Astrocyte (in vitro differentiated cells and primary cell): ENCODE results near the gene OCA2. TPM values are rescaled to one million over a fixed set of nuclear protein-coding genes. Genes with fewer than 3 reads are reported as not detected.

Experiments
- DNase-seq: peaks from one replicate; pipeline ENCODE4 v3.0.0-alpha.2; 2010; ENCODE audit warnings: low read depth
- FAIRE-seq: peaks from 2 replicates; lab custom pipeline; 2011; peaks lifted over from hg19 to GRCh38; lab: Jason Lieb, UNC
- H2AFZ ChIP-seq: 2 replicates; pipeline ENCODE4 v1.6.0; 2012; ENCODE audit warnings: low read depth, low read length, inconsistent platforms
- H3K27ac ChIP-seq: 2 replicates; pipeline ENCODE4 v1.5.1; 2011; ENCODE audit warnings: low read depth, low read length, inconsistent platforms
- H3K27me3 ChIP-seq: 2 replicates; pipeline ENCODE4 v1.6.0; 2011; ENCODE audit warnings: low read length, inconsistent platforms; ENCODE audit not compliant: insufficient read depth
- H3K36me3 ChIP-seq: 2 replicates; pipeline ENCODE4 v1.5.1; 2011; ENCODE audit warnings: low read length, inconsistent platforms; ENCODE audit not compliant: insufficient read depth
- H3K4me1 ChIP-seq: 2 replicates; pipeline ENCODE4 v1.5.1; 2011; ENCODE audit warnings: low read length, inconsistent platforms; ENCODE audit not compliant: insufficient read depth
- H3K4me2 ChIP-seq: 2 replicates; pipeline ENCODE4 v1.6.0; 2012; ENCODE audit warnings: low read length, inconsistent platforms
- H3K4me3 ChIP-seq: 2 replicates; pipeline ENCODE4 v1.5.1; 2011; ENCODE audit warnings: low read depth, mild to moderate bottlenecking, low read length, inconsistent platforms; ENCODE audit not compliant: insufficient read depth
- H3K79me2 ChIP-seq: 2 replicates; pipeline ENCODE4 v1.6.0; 2012; ENCODE audit warnings: mild to moderate bottlenecking, low read length, inconsistent platforms; ENCODE audit not compliant: insufficient read depth
- H3K9ac ChIP-seq: 2 replicates; pipeline ENCODE4 v1.6.0; 2012; ENCODE audit warnings: mild to moderate bottlenecking, low read length, inconsistent platforms
- H3K9me3 ChIP-seq: 2 replicates; pipeline ENCODE4 v1.5.1; 2012; ENCODE audit warnings: low read depth, mild to moderate bottlenecking, low read length, inconsistent platforms; ENCODE audit not compliant: insufficient read depth
- H4K20me1 ChIP-seq: 2 replicates; pipeline ENCODE4 v1.6.0; 2012; ENCODE audit warnings: low read length, inconsistent platforms; ENCODE audit not compliant: insufficient read depth
- H3K27ac Mint-ChIP-seq: one replicate; pipeline ENCODE4 v1.8.0; 2021; ENCODE audit warnings: mild to moderate bottlenecking, mixed read lengths; ENCODE audit not compliant: unreplicated experiment
- H3K27me3 Mint-ChIP-seq: one replicate; pipeline ENCODE4 v1.8.0; 2021; ENCODE audit warnings: low read depth, mixed read lengths; ENCODE audit not compliant: unreplicated experiment
- H3K36me3 Mint-ChIP-seq: one replicate; pipeline ENCODE4 v1.8.0; 2021; ENCODE audit warnings: low read depth, mixed read lengths; ENCODE audit not compliant: unreplicated experiment
- H3K4me1 Mint-ChIP-seq: one replicate; pipeline ENCODE4 v1.8.0; 2021; ENCODE audit warnings: low read depth, mixed read lengths; ENCODE audit not compliant: unreplicated experiment
- H3K4me3 Mint-ChIP-seq: one replicate; pipeline ENCODE4 v1.8.0; 2021; ENCODE audit warnings: mild to moderate bottlenecking, moderate library complexity, mixed read lengths; ENCODE audit not compliant: unreplicated experiment
- H3K9me3 Mint-ChIP-seq: one replicate; pipeline ENCODE4 v1.8.0; 2021; ENCODE audit warnings: mild to moderate bottlenecking, mixed read lengths; ENCODE audit not compliant: unreplicated experiment
- CTCF ChIP-seq: IDR thresholded peaks from 2 replicates; pipeline ENCODE4 v1.5.1; 2011; ENCODE audit warnings: low read depth, mild to moderate bottlenecking, inconsistent platforms, low read length, moderate library complexity; ENCODE audit not compliant: insufficient read depth
- EZH2 ChIP-seq: IDR thresholded peaks from 2 replicates; pipeline ENCODE4 v1.6.1; 2012; ENCODE audit warnings: mild to moderate bottlenecking, low read length, inconsistent platforms; ENCODE audit not compliant: insufficient read depth
- total RNA-seq: library from RNA; stranded (reverse); gene quantifications from 2 replicates; pipeline ENCODE4 v1.2.1, GENCODE V29; 2021

The OCA2 gene
- total RNA-seq, 1 donor from 2014 or later: 2.9 TPM

GRCh38 chr15:28115871-28116270 lies 16.8 kb upstream of the OCA2 start:
- Histone ChIP-seq H3K27me3 (no peaks in the 10 kb centered on the region), H3K27ac (no peak overlapping the region), H3K4me2 (no peak overlapping the region), H3K79me2 (no peaks in the 10 kb centered on the region), H3K9ac (no peak overlapping the region), H3K4me1 (peaks cover 7% of the 10 kb centered on the region), H3K9me3 (no peaks in the 10 kb centered on the region), H3K36me3 (peaks cover 26% of the 10 kb centered on the region), H3K4me3 (no peak overlapping the region), H4K20me1 (peaks cover 29% of the 10 kb centered on the region), H2AFZ (no peak overlapping the region)
- TF ChIP-seq CTCF (no peak), EZH2 (no peak)
- peaks cover 37% of the 10 kb centered on the region for H3K36me3 Mint-ChIP-seq
- no peak overlapping the region for H3K27ac Mint-ChIP-seq
- H3K4me3 Mint-ChIP-seq: no peak overlapping the region
- H3K27me3 Mint-ChIP-seq: no peaks in the 10 kb centered on the region
- no peak for DNase-seq
- H3K4me1 Mint-ChIP-seq: peaks cover 11% of the 10 kb centered on the region
- H3K9me3 Mint-ChIP-seq: no peaks in the 10 kb centered on the region
- no peak for FAIRE-seq

GRCh38 chr15:28114721-28115622 lies 15.9 kb upstream of the OCA2 start:
- no peaks in the 10 kb centered on the region for H3K27me3 ChIP-seq
- FAIRE-seq: no peak
- H3K4me3 Mint-ChIP-seq: no peak overlapping the region
- H3K9me3 ChIP-seq: no peaks in the 10 kb centered on the region
- H3K36me3 ChIP-seq: peaks cover 17% of the 10 kb centered on the region
- no peak overlapping the region for H3K27ac ChIP-seq
- H3K27me3 Mint-ChIP-seq: no peaks in the 10 kb centered on the region
- no peak for DNase-seq
- H2AFZ ChIP-seq: no peak overlapping the region
- peak overlapping the region; percentile 26 for H3K4me2 ChIP-seq
- H3K9me3 Mint-ChIP-seq: no peaks in the 10 kb centered on the region
- H3K4me1 Mint-ChIP-seq: peaks cover 11% of the 10 kb centered on the region
- H4K20me1 ChIP-seq: peaks cover 29% of the 10 kb centered on the region
- H3K79me2 ChIP-seq: no peaks in the 10 kb centered on the region
- no peak overlapping the region for H3K4me3 ChIP-seq
- H3K4me1 ChIP-seq: peaks cover 7% of the 10 kb centered on the region
- TF ChIP-seq EZH2 (no peak), CTCF (no peak)
- no peak overlapping the region for H3K9ac ChIP-seq
- H3K36me3 Mint-ChIP-seq: peaks cover 37% of the 10 kb centered on the region
- H3K27ac Mint-ChIP-seq: no peak overlapping the region

- H3K4me2 ChIP-seq: no peak overlapping the region
- no peak for TF ChIP-seq EZH2
- no peak for TF ChIP-seq CTCF
Observed at GRCh38 chr15:28114114-28114455, 15.0 kb upstream of the OCA2 start.

More at GRCh38 chr15:28114114-28114455, 15.0 kb upstream of the OCA2 start:
- Mint-ChIP-seq H3K9me3 (no peaks in the 10 kb centered on the region), H3K27ac (peak overlapping the region; percentile 12), H3K36me3 (peaks cover 37% of the 10 kb centered on the region), H3K27me3 (no peaks in the 10 kb centered on the region), H3K4me1 (peaks cover 11% of the 10 kb centered on the region), H3K4me3 (no peak overlapping the region)
- Histone ChIP-seq H4K20me1 (peaks cover 29% of the 10 kb centered on the region), H3K79me2 (no peaks in the 10 kb centered on the region), H3K27ac (no peak overlapping the region), H3K9me3 (no peaks in the 10 kb centered on the region), H2AFZ (no peak overlapping the region), H3K4me1 (peaks cover 7% of the 10 kb centered on the region), H3K4me3 (no peak overlapping the region), H3K9ac (no peak overlapping the region), H3K36me3 (peaks cover 15% of the 10 kb centered on the region), H3K27me3 (no peaks in the 10 kb centered on the region)
- no peak for DNase-seq
- no peak for FAIRE-seq
